ENCODE results near the gene CSNK2A2. TPM values are rescaled to one million over a fixed set of nuclear protein-coding genes. Genes with fewer than 3 reads are reported as not detected.

CSNK2A2 gene
- total and polyA plus RNA-seq, 2 of the 8 experiments (the other 6 are each of a cell fraction or from before 2014, with no cell fraction given), result 37.9 to 128 TPM

GRCh38 chr16:58128181-58128631 lies 69.7 kb downstream of the CSNK2A2 start (continued):
- TF ChIP-seq TCF12 (IDR thresholded peaks at IDR 0.05; ENCODE audit: low read depth, low read length), result no peak
- TF ChIP-seq PHF8 (conservative IDR thresholded peaks at IDR 0.05; ENCODE audit: low read depth, low read length), result no peak
- TF ChIP-seq GTF2F1 (IDR thresholded peaks at IDR 0.05; ENCODE audit: borderline replicate concordance, low read depth, low read length), result no peak
- TF ChIP-seq POU5F1 (IDR thresholded peaks at IDR 0.05; ENCODE audit: low read depth, low read length), result no peak
- TF ChIP-seq RNF2 (IDR thresholded peaks at IDR 0.05; ENCODE audit: borderline replicate concordance, low read depth, low read length, missing control alignments, poor library complexity, severe bottlenecking), result no peak
- no peak for TF ChIP-seq SP1 (IDR thresholded peaks at IDR 0.05; ENCODE audit: low read depth, low read length)
- no peak for TF ChIP-seq HDAC2 (IDR thresholded peaks at IDR 0.05; ENCODE audit: borderline replicate concordance in 1 of 2, low read depth in 2 of 2, low read length in 2 of 2)
- no peak for TF ChIP-seq SP4 (IDR thresholded peaks at IDR 0.05; ENCODE audit: low read length)
- TF ChIP-seq KDM4A (IDR thresholded peaks at IDR 0.05; ENCODE audit: low read depth, low read length, severe bottlenecking), result no peak
- TF ChIP-seq POLR2A (IDR thresholded peaks at IDR 0.05; ENCODE audit: control extremely low read depth in 1 of 2, low read depth in 2 of 2, low read length in 2 of 2), result no peak

Measured in H1 (cell line).